Heart left ventricle (tissue), 16 donors: ENCODE measurements around the gene RINL. TPM values are rescaled to one million over a fixed set of nuclear protein-coding genes. Genes with fewer than 3 reads are reported as not detected.

Experiments used
- ATAC-seq, 4 donors: fragments of 200-7000 bp; cut with Tn5 transposase; one replicate each; pipeline ENCODE4 v1.9.1; 2020 to 2022; ENCODE audit warnings: moderate library complexity in 4 of 4, mild to moderate bottlenecking in 3 of 4, moderate number of reproducible peaks in 1 of 4
- DNase-seq, 5 donors: peaks; one replicate each; pipeline ENCODE4 v3.0.0-alpha.2; 2020
- H3K27ac ChIP-seq, 12 donors: fragments of 200-600 bp; sonication (generic) in 4 of 12; one replicate each; pipeline versions ENCODE4 v1.5.0 to v1.8.0; 2016 to 2022; ENCODE audit warnings: mild to moderate bottlenecking in 2 of 12
- H3K27me3 ChIP-seq, 9 donors: fragments of 200-600 bp; sonication (generic) in 2 of 9; one replicate each; pipeline versions ENCODE4 v1.5.1 to v1.8.0; 2016 to 2022; ENCODE audit warnings: mild to moderate bottlenecking in 3 of 9
- H3K36me3 ChIP-seq, 9 donors: fragments of 200-600 bp; sonication (generic) in 2 of 9; one replicate each; pipeline versions ENCODE4 v1.5.0 to v1.8.0; 2018 to 2022; ENCODE audit warnings: mild to moderate bottlenecking in 2 of 9
- H3K4me1 ChIP-seq, 12 donors: fragments of 200-600 bp; sonication (generic) in 4 of 12; one replicate each; pipeline versions ENCODE4 v1.5.0 to v1.8.0; 2016 to 2022; ENCODE audit warnings: mild to moderate bottlenecking in 3 of 12
- H3K4me3 ChIP-seq, 12 donors: fragments of 200-600 bp; sonication (generic) in 4 of 12; one replicate each; pipeline versions ENCODE4 v1.5.0 to v1.8.0; 2017 to 2022; ENCODE audit warnings: mild to moderate bottlenecking in 9 of 12, moderate library complexity in 4 of 12
- H3K9me3 ChIP-seq, 12 donors: fragments of 200-600 bp; sonication (generic) in 4 of 12; one replicate each; pipeline versions ENCODE4 v1.5.0 to v1.8.0; 2016 to 2022; ENCODE audit warnings: mild to moderate bottlenecking in 1 of 12
- POLR2A ChIP-seq, 2 donors: fragments of 450-650 bp; IDR thresholded peaks; one replicate each; pipeline ENCODE4 v1.6.1; 2017; ENCODE audit warnings: antibody characterized with exemption in 2 of 2, mild to moderate bottlenecking in 2 of 2, moderate library complexity in 2 of 2
- WGBS, 4 donors: extraction: QIAGEN DNeasy Blood & Tissue Kit in 2 of 4; methylation state at CpG; one replicate each; pipeline versions ENCODE4 v1.1.5 to v1.1.7; 2013 to 2018; 5-methylcytosine and 5-hydroxymethylcytosine counted together
- intact Hi-C, 10 donors: fragments of 100-400 bp; cut with DNase I; formaldehyde crosslinking; loops; one replicate each; pipeline versions ENCODE4 v1.11.1 to v1.14.2; 2022
- polyA plus RNA-seq, 2 donors: library from polyadenylated mRNA; stranded (reverse); fragments of 200-250 nt; gene quantifications; one replicate each; pipeline ENCODE4 v1.2.3, GENCODE V29; 2013
- total RNA-seq, 9 donors: library from RNA; depleted of rRNA in 2 of 9; stranded (reverse); fragments of >200 nt in 2 of 9; fragmentation: NEBNext Ultra II Directional in 3 of 9; extraction: Animal tissue kit (Norgen Biotek cat#: 25700) in 3 of 9; gene quantifications; one replicate each; pipeline versions ENCODE4 v1.1.0 to v1.2.4, GENCODE V29; 2016 to 2023
- TF ChIP-seq, protein P1 (sequence below), 12 donors: fragments of 200-600 bp; sonication (generic) in 4 of 12; IDR thresholded peaks; one replicate each; pipeline versions ENCODE4 v1.5.0 to v1.8.0; 2018 to 2022; ENCODE audit warnings: antibody characterized with exemption in 12 of 12, mild to moderate bottlenecking in 5 of 12
- donor health status: ischemic (EF 13 %, LVEDD 7.1; RV severe dilation, severe dysfunction).
- donor health status: healthy with polysubstance abuse.
- donor health status: DM: no; HTN: yes; CAD: no.
- donor health status: DM: no; HTN: no; CAD: no.
- donor health status: ischemic (EF 25% LVEDD 6.9; RV normal size, moderate dysfunction).
- donor health status: ischemic (EF 25% LVEDD 5.7; RV mildly dilated, moderate dysfunction).
- donor health status: healthy.
- donor health status: DM: yes; HTN: yes; CAD: no.
- donor health status: ischemic (EF 35%, LVEDD 5.7; RV mildly dilated, moderate dysfunction).
- donor health status: nonischemic (EF 11% LVEDD 7.7; RV severe dilation, severe dysfunction).
- donor health status: DM: yes; HTN: yes; CAD: no.
- donor health status: PGD.
- donor health status: ischemic (EF 29% LVEDD 5.4; RV normal size, mild dysfunction).
- donor health status: nonischemic (EF 23%, LVEDD 6.1; RV moderate dilation, normal function).

RINL gene
- total and polyA plus RNA-seq, 11 donors: 1.6 to 11.3 (median 4.3) TPM

GRCh38 chr19:38869836-38870607 lies 8.1 kb downstream of the RINL start:
- peak overlapping the region in 10 of 12 donors; percentile 7 to 57 (median 48) for H3K27ac ChIP-seq
- H3K9me3 ChIP-seq: no peaks in the 10 kb centered on the region
- H3K4me3 ChIP-seq: peak overlapping the region; percentile 15 to 72 (median 54)
- H3K4me1 ChIP-seq: peaks cover 5 to 27% (median 15%) of the 10 kb centered on the region in 12 donors
- DNase-seq: peak; percentile 82 to 94 (median 86)
- 13 to 36% (median 25%) methylated on average over 28 to 62 of the region's 62 CpGs for WGBS, 4 donors
- TF ChIP-seq, protein P1, sequence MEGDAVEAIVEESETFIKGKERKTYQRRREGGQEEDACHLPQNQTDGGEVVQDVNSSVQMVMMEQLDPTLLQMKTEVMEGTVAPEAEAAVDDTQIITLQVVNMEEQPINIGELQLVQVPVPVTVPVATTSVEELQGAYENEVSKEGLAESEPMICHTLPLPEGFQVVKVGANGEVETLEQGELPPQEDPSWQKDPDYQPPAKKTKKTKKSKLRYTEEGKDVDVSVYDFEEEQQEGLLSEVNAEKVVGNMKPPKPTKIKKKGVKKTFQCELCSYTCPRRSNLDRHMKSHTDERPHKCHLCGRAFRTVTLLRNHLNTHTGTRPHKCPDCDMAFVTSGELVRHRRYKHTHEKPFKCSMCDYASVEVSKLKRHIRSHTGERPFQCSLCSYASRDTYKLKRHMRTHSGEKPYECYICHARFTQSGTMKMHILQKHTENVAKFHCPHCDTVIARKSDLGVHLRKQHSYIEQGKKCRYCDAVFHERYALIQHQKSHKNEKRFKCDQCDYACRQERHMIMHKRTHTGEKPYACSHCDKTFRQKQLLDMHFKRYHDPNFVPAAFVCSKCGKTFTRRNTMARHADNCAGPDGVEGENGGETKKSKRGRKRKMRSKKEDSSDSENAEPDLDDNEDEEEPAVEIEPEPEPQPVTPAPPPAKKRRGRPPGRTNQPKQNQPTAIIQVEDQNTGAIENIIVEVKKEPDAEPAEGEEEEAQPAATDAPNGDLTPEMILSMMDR (IDR thresholded peaks at IDR 0.05): peak; percentile 76 to 97 (median 87)
- peak in 1 of 2 donors; percentile 23 for TF ChIP-seq POLR2A (IDR thresholded peaks at IDR 0.05)
- ATAC-seq: peak; percentile 84 to 95 (median 90)
- no peaks in the 10 kb centered on the region for H3K27me3 ChIP-seq
- intact Hi-C loops: no loop called here
- no peaks in the 10 kb centered on the region for H3K36me3 ChIP-seq

DNA sequence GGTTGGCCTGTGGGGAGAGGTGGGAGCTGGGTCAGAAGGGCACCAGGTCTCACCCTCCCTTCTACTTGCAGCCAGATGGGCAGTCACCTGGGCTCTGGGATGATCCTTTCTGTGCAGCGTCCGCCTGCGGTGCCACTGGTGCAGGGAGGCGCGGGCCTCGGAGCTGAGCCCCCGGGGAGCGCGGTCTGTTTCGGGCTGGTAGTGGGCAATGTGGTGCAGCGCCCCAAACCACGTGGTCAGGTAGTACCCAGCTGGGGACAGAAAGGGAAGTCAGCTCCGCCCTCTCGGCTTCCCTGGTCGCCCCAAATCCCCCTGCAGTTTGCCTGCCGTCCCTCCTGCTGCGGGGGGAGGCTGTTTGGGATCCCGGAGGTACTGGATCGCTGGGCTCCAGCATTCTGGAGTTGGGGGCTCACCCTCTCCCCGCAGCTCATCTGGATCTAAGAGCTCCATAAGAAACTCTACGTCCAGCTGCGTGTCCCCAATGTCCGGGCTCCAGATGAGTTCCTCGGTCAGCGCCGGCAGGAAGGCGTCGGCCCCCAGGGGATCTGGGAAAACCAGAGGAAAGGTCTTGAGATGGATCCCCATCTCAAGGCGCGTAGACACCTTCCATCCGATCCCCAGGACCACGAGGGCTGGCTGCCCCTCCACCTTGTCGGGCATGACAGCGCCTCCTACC lies 8.8 kb downstream of the RINL start:
- Histone ChIP-seq H3K27ac (peak overlapping the region in 10 of 12 donors; percentile 7 to 57 (median 45)), H3K9me3 (no peaks in the 10 kb centered on the region)

DNA sequence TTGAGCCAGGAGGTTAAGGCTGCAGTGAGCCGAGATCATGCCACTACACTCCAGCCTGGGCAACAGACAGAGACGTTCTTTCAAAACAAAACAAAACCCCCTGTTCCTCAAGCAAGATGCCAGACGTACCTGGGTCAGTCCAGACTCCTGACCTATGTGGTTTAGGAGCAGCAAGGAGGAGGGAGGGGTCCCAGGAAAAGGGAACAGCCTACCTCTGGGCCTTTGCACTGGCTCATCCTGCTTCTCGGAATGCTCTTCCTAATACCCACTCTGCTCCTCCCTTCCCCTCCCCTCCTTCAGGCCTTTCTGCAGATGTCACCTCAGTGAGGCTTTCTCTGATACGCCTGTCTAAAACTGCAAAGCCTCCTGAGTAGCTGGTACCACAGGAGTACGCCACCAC lies 9.5 kb downstream of the RINL start:
- intact Hi-C loops: no loop called here
- 93 to 95% (median 94%) methylated on average over 6 of the region's 6 CpGs for WGBS, 4 donors
- no peak overlapping the region for H3K4me3 ChIP-seq
- H3K27ac ChIP-seq: no peak overlapping the region
- ATAC-seq (no peak), DNase-seq (no peak)
- H3K36me3 ChIP-seq: no peaks in the 10 kb centered on the region
- peaks cover 5 to 42% (median 15%) of the 10 kb centered on the region in 12 donors for H3K4me1 ChIP-seq
- TF ChIP-seq POLR2A (IDR thresholded peaks at IDR 0.05): no peak
- TF ChIP-seq, protein P1 (IDR thresholded peaks at IDR 0.05): no peak
- no peaks in the 10 kb centered on the region for H3K27me3 ChIP-seq
- H3K9me3 ChIP-seq: no peaks in the 10 kb centered on the region

More for the DNA sequence above, 8.8 kb downstream of the RINL start:
- ATAC-seq: peak in 3 of 4 donors; percentile 10 to 31 (median 11)
- H3K4me1 ChIP-seq: peaks cover 5 to 35% (median 15%) of the 10 kb centered on the region in 12 donors
- WGBS, 4 donors: 8 to 13% (median 9%) methylated on average over 18 to 34 of the region's 34 CpGs
- H3K36me3 ChIP-seq: no peaks in the 10 kb centered on the region
- no peaks in the 10 kb centered on the region for H3K27me3 ChIP-seq
- no peak for TF ChIP-seq POLR2A (IDR thresholded peaks at IDR 0.05)
- TF ChIP-seq, protein P1 (IDR thresholded peaks at IDR 0.05): no peak
- peak overlapping the region; percentile 15 to 72 (median 54) for H3K4me3 ChIP-seq
- intact Hi-C loops: no loop called here
- DNase-seq: peak in 2 of 5 donors; percentile 24 to 34

DNA sequence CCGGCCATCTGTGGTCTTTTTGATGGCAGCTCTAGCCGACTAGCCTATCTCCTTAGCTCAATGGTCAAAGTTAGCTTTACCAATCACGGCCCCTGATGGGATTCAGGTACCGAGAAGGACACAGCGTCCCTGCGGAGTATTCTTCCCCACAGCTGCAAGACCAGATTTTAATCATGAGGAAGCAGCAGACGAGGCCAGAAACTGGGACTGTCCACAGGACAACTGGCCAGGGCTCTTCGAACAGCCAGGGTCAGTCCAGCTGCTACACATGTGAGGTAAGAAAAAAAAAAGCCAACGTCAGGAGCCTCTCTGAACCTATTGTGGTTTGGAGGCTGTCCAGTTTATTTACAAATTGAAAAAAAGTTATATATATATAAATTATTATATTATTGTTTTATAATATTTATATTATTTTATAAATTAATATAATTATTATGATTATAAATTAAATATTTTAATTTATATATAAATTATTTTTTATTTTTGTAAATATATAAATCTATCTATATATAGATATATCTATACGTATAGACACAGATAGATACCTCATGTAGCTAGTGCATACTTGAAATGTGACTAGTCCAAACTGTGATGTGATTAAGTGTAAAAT lies 10.8 kb downstream of the RINL start:
- WGBS, 4 donors: 85 to 86% (median 85%) methylated on average over 10 of the region's 10 CpGs
- no peaks in the 10 kb centered on the region for H3K27me3 ChIP-seq
- H3K36me3 ChIP-seq: no peaks in the 10 kb centered on the region
- H3K4me1 ChIP-seq: peaks cover 5 to 55% (median 24%) of the 10 kb centered on the region in 12 donors
- intact Hi-C loops: no loop called here
- no peak for TF ChIP-seq POLR2A (IDR thresholded peaks at IDR 0.05)
- TF ChIP-seq, protein P1 (IDR thresholded peaks at IDR 0.05): no peak
- no peak overlapping the region for H3K27ac ChIP-seq
- no peak for ATAC-seq
- no peak for DNase-seq
- no peak overlapping the region for H3K4me3 ChIP-seq
- no peaks in the 10 kb centered on the region for H3K9me3 ChIP-seq
